HepG2 (cell line): ENCODE data around the gene QSOX2. TPM values are rescaled to one million over a fixed set of nuclear protein-coding genes. Genes with fewer than 3 reads are reported as not detected.

ENCODE experiments used
- LCORL ChIP-seq, 2 experiments: fragments of 450-650 bp in 1 of 2; sonication (generic) in 1 of 2; formaldehyde crosslinking in 1 of 2; IDR thresholded peaks; 2 replicates each; pipeline versions ENCODE4 v1.5.0 to v1.6.1; 2017 to 2020; ENCODE audit warnings: antibody characterized with exemption in 1 of 2, missing genetic modification reagents in 1 of 2
- SNAPC2 ChIP-seq: sonication (generic); formaldehyde crosslinking; IDR thresholded peaks from 2 replicates; pipeline ENCODE4 v1.8.1; 2022; ENCODE audit warnings: mild to moderate bottlenecking, missing genetic modification reagents
- ZNF224 ChIP-seq: sonication (generic); formaldehyde crosslinking; IDR thresholded peaks from 2 replicates; pipeline ENCODE4 v1.5.0; 2020; ENCODE audit warnings: mild to moderate bottlenecking, missing genetic modification reagents
- ZNF543 ChIP-seq: sonication (generic); formaldehyde crosslinking; IDR thresholded peaks from 2 replicates; pipeline ENCODE4 v1.4.0; 2020; ENCODE audit warnings: mild to moderate bottlenecking, missing genetic modification reagents
- polyA plus RNA-seq, 8 experiments: library from polyadenylated mRNA; depleted of rRNA in 3 of 8; stranded (reverse) in 7 of 8; unstranded in 1 of 8; fragments of >200 nt; fragmentation: Illumina TruSeq in 4 of 8; extraction: Trizol in 4 of 8; gene quantifications; 2 replicates each; pipeline versions ENCODE4 v1.2.1 to v1.2.3, GENCODE V29; 2011 to 2016; ENCODE audit warnings: low read depth in 4 of 8, missing spikeins in 1 of 8, mixed read lengths in 1 of 8; ENCODE audit not compliant: insufficient read depth in 1 of 8
- total RNA-seq, 5 experiments: library from RNA; depleted of rRNA; stranded (reverse); fragments of >200 nt; fragmentation: Illumina TruSeq; extraction: Trizol; gene quantifications; 2 replicates each; pipeline ENCODE4 v1.2.3, GENCODE V29; 2016; ENCODE audit warnings: low read depth in 1 of 5
- TF ChIP-seq, protein P1 (sequence below): sonication (generic); formaldehyde crosslinking; IDR thresholded peaks from 2 replicates; pipeline ENCODE4 v1.4.0; 2020; ENCODE audit warnings: missing genetic modification reagents
- TF ChIP-seq, protein P2 (sequence below): sonication (generic); formaldehyde crosslinking; IDR thresholded peaks from 2 replicates; pipeline ENCODE4 v1.4.0; 2020; ENCODE audit warnings: missing genetic modification reagents, mild to moderate bottlenecking, borderline replicate concordance
- TF ChIP-seq, protein P3 (sequence below): sonication (generic); formaldehyde crosslinking; IDR thresholded peaks from 2 replicates; pipeline ENCODE4 v1.8.1; 2023; ENCODE audit warnings: missing genetic modification reagents, inconsistent platforms, borderline replicate concordance
- TF ChIP-seq, protein P4 (sequence below): sonication (generic); IDR thresholded peaks from 2 replicates; pipeline ENCODE4 v1.6.1; 2016; ENCODE audit warnings: low read depth, borderline replicate concordance

The QSOX2 gene
- total and polyA plus RNA-seq, 2 of the 13 experiments (the other 11 are each of a cell fraction or from before 2014, with no cell fraction given) = 27.1 to 42.1 TPM

DNA sequence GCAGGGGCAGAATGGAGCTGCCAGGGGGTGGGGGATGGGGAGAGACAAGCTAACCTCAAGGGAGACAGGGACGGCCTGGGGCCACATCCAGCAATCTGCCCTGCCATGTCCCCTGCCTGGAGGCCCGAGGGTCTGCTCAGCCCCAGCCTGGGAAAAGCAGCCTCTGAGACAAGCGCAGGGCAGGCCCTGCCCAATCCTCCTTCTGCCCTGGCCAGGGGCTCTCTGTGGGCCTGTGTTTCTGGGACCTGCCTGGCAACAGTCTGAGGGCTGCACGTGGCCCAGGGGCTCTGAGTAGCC lies 13.9 kb upstream of the QSOX2 start (continued):
- TF ChIP-seq, protein P1, sequence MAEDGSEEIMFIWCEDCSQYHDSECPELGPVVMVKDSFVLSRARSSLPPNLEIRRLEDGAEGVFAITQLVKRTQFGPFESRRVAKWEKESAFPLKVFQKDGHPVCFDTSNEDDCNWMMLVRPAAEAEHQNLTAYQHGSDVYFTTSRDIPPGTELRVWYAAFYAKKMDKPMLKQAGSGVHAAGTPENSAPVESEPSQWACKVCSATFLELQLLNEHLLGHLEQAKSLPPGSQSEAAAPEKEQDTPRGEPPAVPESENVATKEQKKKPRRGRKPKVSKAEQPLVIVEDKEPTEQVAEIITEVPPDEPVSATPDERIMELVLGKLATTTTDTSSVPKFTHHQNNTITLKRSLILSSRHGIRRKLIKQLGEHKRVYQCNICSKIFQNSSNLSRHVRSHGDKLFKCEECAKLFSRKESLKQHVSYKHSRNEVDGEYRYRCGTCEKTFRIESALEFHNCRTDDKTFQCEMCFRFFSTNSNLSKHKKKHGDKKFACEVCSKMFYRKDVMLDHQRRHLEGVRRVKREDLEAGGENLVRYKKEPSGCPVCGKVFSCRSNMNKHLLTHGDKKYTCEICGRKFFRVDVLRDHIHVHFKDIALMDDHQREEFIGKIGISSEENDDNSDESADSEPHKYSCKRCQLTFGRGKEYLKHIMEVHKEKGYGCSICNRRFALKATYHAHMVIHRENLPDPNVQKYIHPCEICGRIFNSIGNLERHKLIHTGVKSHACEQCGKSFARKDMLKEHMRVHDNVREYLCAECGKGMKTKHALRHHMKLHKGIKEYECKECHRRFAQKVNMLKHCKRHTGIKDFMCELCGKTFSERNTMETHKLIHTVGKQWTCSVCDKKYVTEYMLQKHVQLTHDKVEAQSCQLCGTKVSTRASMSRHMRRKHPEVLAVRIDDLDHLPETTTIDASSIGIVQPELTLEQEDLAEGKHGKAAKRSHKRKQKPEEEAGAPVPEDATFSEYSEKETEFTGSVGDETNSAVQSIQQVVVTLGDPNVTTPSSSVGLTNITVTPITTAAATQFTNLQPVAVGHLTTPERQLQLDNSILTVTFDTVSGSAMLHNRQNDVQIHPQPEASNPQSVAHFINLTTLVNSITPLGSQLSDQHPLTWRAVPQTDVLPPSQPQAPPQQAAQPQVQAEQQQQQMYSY (CRISPR knock-in tag) = no peak
- TF ChIP-seq SNAPC2 (CRISPR knock-in tag) (no peak), ZNF224 (no peak), ZNF543 (CRISPR knock-in tag) (no peak), LCORL (IDR thresholded peaks at IDR 0.05) (no peak), LCORL (CRISPR knock-in tag; IDR thresholded peaks at IDR 0.05) (no peak)
- TF ChIP-seq, protein P2, sequence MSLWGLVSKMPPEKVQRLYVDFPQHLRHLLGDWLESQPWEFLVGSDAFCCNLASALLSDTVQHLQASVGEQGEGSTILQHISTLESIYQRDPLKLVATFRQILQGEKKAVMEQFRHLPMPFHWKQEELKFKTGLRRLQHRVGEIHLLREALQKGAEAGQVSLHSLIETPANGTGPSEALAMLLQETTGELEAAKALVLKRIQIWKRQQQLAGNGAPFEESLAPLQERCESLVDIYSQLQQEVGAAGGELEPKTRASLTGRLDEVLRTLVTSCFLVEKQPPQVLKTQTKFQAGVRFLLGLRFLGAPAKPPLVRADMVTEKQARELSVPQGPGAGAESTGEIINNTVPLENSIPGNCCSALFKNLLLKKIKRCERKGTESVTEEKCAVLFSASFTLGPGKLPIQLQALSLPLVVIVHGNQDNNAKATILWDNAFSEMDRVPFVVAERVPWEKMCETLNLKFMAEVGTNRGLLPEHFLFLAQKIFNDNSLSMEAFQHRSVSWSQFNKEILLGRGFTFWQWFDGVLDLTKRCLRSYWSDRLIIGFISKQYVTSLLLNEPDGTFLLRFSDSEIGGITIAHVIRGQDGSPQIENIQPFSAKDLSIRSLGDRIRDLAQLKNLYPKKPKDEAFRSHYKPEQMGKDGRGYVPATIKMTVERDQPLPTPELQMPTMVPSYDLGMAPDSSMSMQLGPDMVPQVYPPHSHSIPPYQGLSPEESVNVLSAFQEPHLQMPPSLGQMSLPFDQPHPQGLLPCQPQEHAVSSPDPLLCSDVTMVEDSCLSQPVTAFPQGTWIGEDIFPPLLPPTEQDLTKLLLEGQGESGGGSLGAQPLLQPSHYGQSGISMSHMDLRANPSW = no peak
- TF ChIP-seq, protein P3, sequence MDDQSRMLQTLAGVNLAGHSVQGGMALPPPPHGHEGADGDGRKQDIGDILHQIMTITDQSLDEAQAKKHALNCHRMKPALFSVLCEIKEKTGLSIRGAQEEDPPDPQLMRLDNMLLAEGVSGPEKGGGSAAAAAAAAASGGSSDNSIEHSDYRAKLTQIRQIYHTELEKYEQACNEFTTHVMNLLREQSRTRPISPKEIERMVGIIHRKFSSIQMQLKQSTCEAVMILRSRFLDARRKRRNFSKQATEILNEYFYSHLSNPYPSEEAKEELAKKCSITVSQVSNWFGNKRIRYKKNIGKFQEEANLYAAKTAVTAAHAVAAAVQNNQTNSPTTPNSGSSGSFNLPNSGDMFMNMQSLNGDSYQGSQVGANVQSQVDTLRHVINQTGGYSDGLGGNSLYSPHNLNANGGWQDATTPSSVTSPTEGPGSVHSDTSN (CRISPR knock-in tag) = no peak
- TF ChIP-seq, protein P4, sequence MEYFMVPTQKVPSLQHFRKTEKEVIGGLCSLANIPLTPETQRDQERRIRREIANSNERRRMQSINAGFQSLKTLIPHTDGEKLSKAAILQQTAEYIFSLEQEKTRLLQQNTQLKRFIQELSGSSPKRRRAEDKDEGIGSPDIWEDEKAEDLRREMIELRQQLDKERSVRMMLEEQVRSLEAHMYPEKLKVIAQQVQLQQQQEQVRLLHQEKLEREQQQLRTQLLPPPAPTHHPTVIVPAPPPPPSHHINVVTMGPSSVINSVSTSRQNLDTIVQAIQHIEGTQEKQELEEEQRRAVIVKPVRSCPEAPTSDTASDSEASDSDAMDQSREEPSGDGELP = no peak
